ENCODE measurements around the gene MRM3.
A peak's percentile ranks its signal among the peaks of the same experiment; 100 is the strongest.

The MRM3 gene

GRCh38 chr17:781805-782731 is at the start of gene MRM3, which contains the start of gene GLOD4:
MRM3 (plus strand) TSS chr17:782353; CDS start chr17:782379, 26 bp downstream.
GLOD4 (minus strand) TSS chr17:782280; CDS start chr17:782255, 25 bp downstream.
- H3K4me3 ChIP-seq (ENCODE audit: insufficient read depth, low read length, poor library complexity, severe bottlenecking): peak within 1 kb of the TSS; percentile 97
- peak within 1 kb of the TSS; percentile 85 for H2AFZ ChIP-seq (ENCODE audit: low read depth, low read length, severe bottlenecking)
- H4K20me1 ChIP-seq (ENCODE audit: low read depth, low read length): no peaks in the 10 kb centered on the region
- H3K79me2 ChIP-seq (ENCODE audit: insufficient read depth, low read length): peaks cover 62% of the 10 kb centered on the region
- no peaks in the 10 kb centered on the region for H3F3A ChIP-seq (ENCODE audit: insufficient read depth)
- H3K27ac ChIP-seq (ENCODE audit: low read depth, low read length): peak within 1 kb of the TSS; percentile 42
- TF ChIP-seq EZH2phosphoT487 (conservative IDR thresholded peaks at IDR 0.05; ENCODE audit: low read length) (no peak), CTCF (IDR thresholded peaks at IDR 0.05; ENCODE audit: insufficient read depth, low read length, poor library complexity, severe bottlenecking) (no peak)
- H3K9me2 ChIP-seq (replicated peaks; ENCODE audit: insufficient read depth, low read length): no peaks in the 10 kb centered on the region
- no peaks in the 10 kb centered on the region for H3K27me3 ChIP-seq (ENCODE audit: low read length)
- H3K9ac ChIP-seq (ENCODE audit: low read length): peak within 1 kb of the TSS; percentile 92
- no peaks in the 10 kb centered on the region for H3K36me3 ChIP-seq (ENCODE audit: low read length)
- H3K4me2 ChIP-seq (ENCODE audit: low read depth, low read length, poor library complexity, severe bottlenecking): peak within 1 kb of the TSS; percentile 75
- H3K9me3 ChIP-seq (ENCODE audit: insufficient read depth, low read length): no peaks in the 10 kb centered on the region

GRCh38 chr17:732902-733720 is 49.0 kb upstream of the MRM3 start:
- H3K4me3 ChIP-seq (ENCODE audit: insufficient read depth, low read length, poor library complexity, severe bottlenecking): peak overlapping the region; percentile 76
- TF ChIP-seq CTCF (IDR thresholded peaks at IDR 0.05; ENCODE audit: insufficient read depth, low read length, poor library complexity, severe bottlenecking): no peak
- TF ChIP-seq EZH2phosphoT487 (conservative IDR thresholded peaks at IDR 0.05; ENCODE audit: low read length): no peak
- H3K36me3 ChIP-seq (ENCODE audit: low read length): no peaks in the 10 kb centered on the region
- H3K9me2 ChIP-seq (replicated peaks; ENCODE audit: insufficient read depth, low read length): no peaks in the 10 kb centered on the region
- H3K79me2 ChIP-seq (ENCODE audit: insufficient read depth, low read length): peaks cover 33% of the 10 kb centered on the region
- H3K9ac ChIP-seq (ENCODE audit: low read length): peak overlapping the region; percentile 93
- no peaks in the 10 kb centered on the region for H4K20me1 ChIP-seq (ENCODE audit: low read depth, low read length)
- H3K27me3 ChIP-seq (ENCODE audit: low read length): no peaks in the 10 kb centered on the region
- peak overlapping the region; percentile 75 for H3K4me2 ChIP-seq (ENCODE audit: low read depth, low read length, poor library complexity, severe bottlenecking)
- H3K9me3 ChIP-seq (ENCODE audit: insufficient read depth, low read length): no peaks in the 10 kb centered on the region
- H3F3A ChIP-seq (ENCODE audit: insufficient read depth): peaks cover 13% of the 10 kb centered on the region; the same call in 1 of the 2 replicates
- H2AFZ ChIP-seq (ENCODE audit: low read depth, low read length, severe bottlenecking): peak overlapping the region; percentile 77
- peak overlapping the region; percentile 43 for H3K27ac ChIP-seq (ENCODE audit: low read depth, low read length)

GRCh38 chr17:733743-734142 is 48.4 kb upstream of the MRM3 start:
- Histone ChIP-seq H3K36me3 (ENCODE audit: low read length) (no peaks in the 10 kb centered on the region), H3K9ac (ENCODE audit: low read length) (peak overlapping the region; percentile 93), H3K27me3 (ENCODE audit: low read length) (no peaks in the 10 kb centered on the region), H3K4me3 (ENCODE audit: insufficient read depth, low read length, poor library complexity, severe bottlenecking) (peak overlapping the region; percentile 76), H2AFZ (ENCODE audit: low read depth, low read length, severe bottlenecking) (no peak overlapping the region), H3K9me3 (ENCODE audit: insufficient read depth, low read length) (no peaks in the 10 kb centered on the region), H3K79me2 (ENCODE audit: insufficient read depth, low read length) (peaks cover 33% of the 10 kb centered on the region), H3K27ac (ENCODE audit: low read depth, low read length) (no peak overlapping the region), H4K20me1 (ENCODE audit: low read depth, low read length) (no peaks in the 10 kb centered on the region), H3K9me2 (replicated peaks; ENCODE audit: insufficient read depth, low read length) (no peaks in the 10 kb centered on the region), H3F3A (ENCODE audit: insufficient read depth) (peaks cover 13% of the 10 kb centered on the region; the same call in 1 of the 2 replicates), H3K4me2 (ENCODE audit: low read depth, low read length, poor library complexity, severe bottlenecking) (peak overlapping the region; percentile 75)
- no peak for TF ChIP-seq CTCF (IDR thresholded peaks at IDR 0.05; ENCODE audit: insufficient read depth, low read length, poor library complexity, severe bottlenecking)
- no peak for TF ChIP-seq EZH2phosphoT487 (conservative IDR thresholded peaks at IDR 0.05; ENCODE audit: low read length)

Measured in SU-DHL-6 (cell line).